K562 (cell line): ENCODE results near the gene GSK3B. TPM values are rescaled to one million over a fixed set of nuclear protein-coding genes. Genes with fewer than 3 reads are reported as not detected.

Experiments used
- ATAC-seq: fragments of 200-7000 bp; cut with Tn5 transposase; 3 replicates; pipeline ENCODE4 v1.9.1; 2020; ENCODE audit warnings: moderate library complexity
- BruUV-seq: library from RNA; stranded (reverse); fragments of 400-500 nt; replicated peaks from 2 replicates; lab custom pipeline; 2021; lab: Mats Ljungman, UMichigan
- CTCF ChIA-PET: fragments of 300-600 bp; formaldehyde crosslinking; extraction: SDS; loops from one replicate; lab custom pipeline; 2021; ENCODE audit warnings: low intra/inter-chr PET ratio; lab: Yijun Ruan, JAX
- POLR2A ChIA-PET: fragments of 300-600, 350-650 bp; sonication (Branson Sonifier 250); formaldehyde crosslinking; extraction: SDS; loops from one replicate; lab custom pipeline; 2021; ENCODE audit warnings: antibody characterized with exemption, inconsistent platforms; lab: Yijun Ruan, JAX
- DNase-seq, 4 experiments: peaks; one replicate each; pipeline versions ENCODE4 v3.0.0 to v3.0.0-alpha.2; 2011 to 2018; ENCODE audit warnings: low spot score in 3 of 4, mixed read lengths in 3 of 4; ENCODE audit errors: extremely low read depth in 1 of 4
- FAIRE-seq: peaks from 2 replicates; lab custom pipeline; 2011; peaks lifted over from hg19 to GRCh38; lab: Jason Lieb, UNC
- H2AFZ ChIP-seq: 2 replicates; pipeline ENCODE4 v1.6.0; 2011; ENCODE audit warnings: low read depth, low read length, control low read depth, inconsistent platforms
- H3K27ac ChIP-seq: fragments of 200-600 bp; 3 replicates; pipeline ENCODE4 v1.8.0; 2011; ENCODE audit warnings: low read depth, mild to moderate bottlenecking, control low read depth, inconsistent platforms, low read length, moderate library complexity, mixed read lengths; ENCODE audit errors: extremely low read depth
- H3K27me3 ChIP-seq, 2 experiments: fragments of 300-600 bp in 1 of 2; 2 replicates in 1 of 2; 3 replicates in 1 of 2; pipeline versions ENCODE4 v1.6.0 to v1.8.0; 2011; ENCODE audit warnings: inconsistent platforms in 2 of 2, low read length in 2 of 2, mild to moderate bottlenecking in 1 of 2, mixed read lengths in 1 of 2, moderate library complexity in 1 of 2; ENCODE audit not compliant: control insufficient read depth in 2 of 2, insufficient read depth in 2 of 2
- H3K36me3 ChIP-seq: fragments of 300-600 bp; 3 replicates; pipeline ENCODE4 v1.8.0; 2011; ENCODE audit warnings: mild to moderate bottlenecking, low read length, inconsistent platforms; ENCODE audit not compliant: control insufficient read depth, insufficient read depth
- H3K4me1 ChIP-seq, 2 experiments: fragments of 200-600 bp in 1 of 2; replicated peaks in 1 of 2; 2 replicates in 1 of 2; 3 replicates in 1 of 2; pipeline versions ENCODE4 v1.5.1 to v1.8.0; 2011; ENCODE audit warnings: inconsistent platforms in 2 of 2, low read length in 2 of 2, mild to moderate bottlenecking in 1 of 2, mixed read lengths in 1 of 2, moderate library complexity in 1 of 2; ENCODE audit not compliant: control insufficient read depth in 2 of 2, insufficient read depth in 2 of 2
- H3K4me2 ChIP-seq: 2 replicates; pipeline ENCODE4 v1.6.1; 2011; ENCODE audit warnings: low read length, control low read depth, inconsistent platforms, mixed read lengths; ENCODE audit not compliant: insufficient read depth
- H3K4me3 ChIP-seq: fragments of 200-600 bp; sonication (generic), shearing (Covaris generic); 2 replicates; pipeline ENCODE4 v1.5.1; 2016; ENCODE audit warnings: control low read depth, inconsistent platforms
- H3K79me2 ChIP-seq: fragments of 200-600 bp; 3 replicates; pipeline ENCODE4 v1.8.0; 2011; ENCODE audit warnings: low read length, inconsistent platforms; ENCODE audit not compliant: control insufficient read depth, insufficient read depth
- H3K9ac ChIP-seq, 2 experiments: 2 replicates each; pipeline versions ENCODE4 v1.6.0 to v1.6.1; 2011; ENCODE audit warnings: low read depth in 2 of 2, low read length in 2 of 2, control low read depth in 1 of 2, inconsistent platforms in 1 of 2, mild to moderate bottlenecking in 1 of 2, mixed read lengths in 1 of 2; ENCODE audit not compliant: insufficient read depth in 1 of 2
- H3K9me1 ChIP-seq: one replicate; pipeline ENCODE4 v1.6.0; 2011; ENCODE audit warnings: inconsistent platforms, mild to moderate bottlenecking, low read length, moderate library complexity; ENCODE audit not compliant: control insufficient read depth, insufficient read depth
- H3K9me3 ChIP-seq: replicated peaks from 2 replicates; pipeline ENCODE4 v1.5.1; 2011; ENCODE audit warnings: low read depth, low read length, inconsistent platforms; ENCODE audit not compliant: control insufficient read depth, insufficient read depth
- H4K20me1 ChIP-seq: replicated peaks from 2 replicates; pipeline ENCODE4 v1.6.1; 2011; ENCODE audit warnings: low read length, inconsistent platforms, mixed read lengths; ENCODE audit not compliant: control insufficient read depth, insufficient read depth
- CCNT2 ChIP-seq: IDR thresholded peaks from 2 replicates; pipeline ENCODE4 v1.6.1; 2011; ENCODE audit warnings: borderline replicate concordance, low read depth, mild to moderate bottlenecking, moderate library complexity, mixed read lengths, low read length; ENCODE audit not compliant: insufficient read length; ENCODE audit errors: extremely low read depth
- GATA2 ChIP-seq: sonication (generic); formaldehyde crosslinking; IDR thresholded peaks from 2 replicates; pipeline ENCODE4 v1.4.0; 2020; ENCODE audit warnings: mild to moderate bottlenecking, missing genetic modification reagents
- KAT7 ChIP-seq: sonication (generic); formaldehyde crosslinking; IDR thresholded peaks from 2 replicates; pipeline ENCODE4 v1.8.0; 2022; ENCODE audit warnings: missing genetic modification reagents, mild to moderate bottlenecking, borderline replicate concordance
- KHSRP ChIP-seq: fragments of 450-650 bp; IDR thresholded peaks from 2 replicates; pipeline ENCODE4 v1.6.1; 2017
- KLF6 ChIP-seq: fragments of 250-450 bp; sonication (Bioruptor Pico); IDR thresholded peaks from 2 replicates; pipeline ENCODE4 v1.4.0; 2020; ENCODE audit warnings: mild to moderate bottlenecking, moderate library complexity, borderline replicate concordance
- MYNN ChIP-seq, 2 experiments: sonication (generic); formaldehyde crosslinking in 1 of 2; IDR thresholded peaks; 2 replicates each; pipeline versions ENCODE4 v1.5.0 to v1.6.1; 2016 to 2020; ENCODE audit warnings: antibody characterized with exemption in 1 of 2, missing genetic modification reagents in 1 of 2
- PHTF2 ChIP-seq: fragments of 250-450 bp; sonication (Bioruptor Pico); IDR thresholded peaks from 2 replicates; pipeline ENCODE4 v1.5.0; 2021; ENCODE audit warnings: mild to moderate bottlenecking
- POLR2B ChIP-seq: fragments of 450-650 bp; IDR thresholded peaks from 2 replicates; pipeline ENCODE4 v1.6.1; 2018; ENCODE audit warnings: low read depth; ENCODE audit not compliant: partially characterized antibody
- SMARCA4 ChIP-seq: fragments of 450-650 bp; IDR thresholded peaks from 2 replicates; pipeline ENCODE4 v1.6.1; 2016
- WHSC1 ChIP-seq: IDR thresholded peaks from one replicate; pipeline ENCODE4 v1.6.1; 2012; ENCODE audit warnings: low read length, control low read depth, inconsistent platforms
- ZC3H8 ChIP-seq: fragments of 450-650 bp; IDR thresholded peaks from 2 replicates; pipeline ENCODE4 v1.6.1; 2017
- ZNF274 ChIP-seq: IDR thresholded peaks from 2 replicates; pipeline ENCODE4 v1.6.1; 2011; ENCODE audit warnings: low read depth, mild to moderate bottlenecking, low read length, moderate library complexity, borderline replicate concordance
- ZNF699 ChIP-seq: fragments of 250-450 bp; sonication (Bioruptor Pico); IDR thresholded peaks from 2 replicates; pipeline ENCODE4 v1.8.0; 2021; ENCODE audit warnings: mild to moderate bottlenecking, moderate library complexity; ENCODE audit not compliant: insufficient replicate concordance
- WGBS: fragments of 100-300 bp; shearing (Covaris generic); methylation state at CpG from one replicate; pipeline ENCODE4 v1.1.6; 2016; ENCODE audit warnings: low coverage, mixed read lengths; ENCODE audit not compliant: insufficient coverage; ENCODE audit errors: missing lambda C conversion rate; 5-methylcytosine and 5-hydroxymethylcytosine counted together
- in situ Hi-C: fragments of 300-500 bp; cut with MboI; formaldehyde crosslinking; loops from 4 replicates; pipeline ENCODE4 v1.15.0; 2018; ENCODE audit warnings: inconsistent platforms, mixed read lengths
- intact Hi-C: fragments of 100-400 bp; cut with micrococcal nuclease; formaldehyde crosslinking; loops from 2 replicates; pipeline ENCODE4 v1.14.2; 2022
- polyA plus RNA-seq, 8 experiments: library from polyadenylated mRNA; depleted of rRNA in 4 of 8; stranded (reverse) in 5 of 8; unstranded in 3 of 8; fragments of >200 nt; fragmentation: Nextera tagmentation in 2 of 8; fragmentation: Illumina TruSeq in 1 of 8; extraction: Ambion mirVana in 2 of 8; extraction: Trizol in 1 of 8; gene quantifications; 2 replicates each; pipeline versions ENCODE4 v1.2.1 to v1.2.3, GENCODE V29; 2011 to 2014; ENCODE audit warnings: inconsistent platforms in 1 of 8, missing spikeins in 1 of 8
- total RNA-seq, 7 experiments: library from RNA; depleted of rRNA in 6 of 7; stranded (reverse); fragments of >200 nt in 6 of 7; fragmentation: Illumina TruSeq in 2 of 7; extraction: Trizol in 2 of 7; gene quantifications; 2 replicates each; pipeline versions ENCODE4 v1.2.1 to v1.2.3, GENCODE V29; 2011 to 2021; ENCODE audit warnings: low replicate concordance in 1 of 7
- TF ChIP-seq, protein P1 (sequence below): fragments of 450-650 bp; formaldehyde crosslinking; IDR thresholded peaks from 2 replicates; pipeline ENCODE4 v1.4.0; 2020; ENCODE audit warnings: mild to moderate bottlenecking, moderate library complexity
- TF ChIP-seq, protein P2 (sequence below): sonication (generic); formaldehyde crosslinking; IDR thresholded peaks from 2 replicates; pipeline ENCODE4 v1.8.1; 2022; ENCODE audit warnings: missing genetic modification reagents
- TF ChIP-seq, protein P3 (sequence below), 2 experiments: fragments of 450-650 bp in 1 of 2; IDR thresholded peaks; 2 replicates each; pipeline ENCODE4 v1.6.1; 2011 to 2017; ENCODE audit warnings: low read depth in 2 of 2, antibody characterized with exemption in 1 of 2, borderline replicate concordance in 1 of 2, low read length in 1 of 2, mild to moderate bottlenecking in 1 of 2, mixed read lengths in 1 of 2; ENCODE audit not compliant: control insufficient read depth in 1 of 2

The GSK3B gene
- total and polyA plus RNA-seq, 9 of the 15 experiments (the other 6 are each of a cell fraction or from before 2014, with no cell fraction given): 4.7 to 25.0 (median 18.7) TPM

DNA sequence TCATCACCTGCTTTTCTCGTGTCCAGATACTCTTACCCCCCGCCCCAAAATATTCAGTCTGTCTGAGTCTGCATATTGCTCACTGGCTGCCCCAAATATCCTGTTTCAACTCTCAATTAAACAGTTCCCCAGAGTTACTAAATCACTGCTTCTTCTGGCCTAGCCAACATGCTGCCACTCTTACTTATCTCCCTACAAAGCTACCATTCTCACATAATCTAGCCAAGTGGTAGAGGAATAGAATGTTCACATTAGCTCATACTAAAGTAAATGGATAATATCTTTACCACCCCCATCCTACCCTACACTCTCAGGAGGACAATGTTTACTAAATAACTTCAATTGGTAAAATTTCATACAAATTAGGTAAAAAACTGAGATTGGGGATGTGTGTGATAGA lies 234.5 kb downstream of the GSK3B start:
- Histone ChIP-seq H3K4me1 (no peaks in the 10 kb centered on the region), H3K9ac (no peak overlapping the region), H3K36me3 (peaks cover 15% of the 10 kb centered on the region), H3K9me1 (no peaks in the 10 kb centered on the region), H3K27ac (no peak overlapping the region), H2AFZ (no peak overlapping the region), H3K79me2 (no peaks in the 10 kb centered on the region), H4K20me1 (no peaks in the 10 kb centered on the region), H3K4me2 (no peak overlapping the region), H3K9me3 (no peaks in the 10 kb centered on the region), H3K4me3 (no peak overlapping the region), H3K27me3 (no peaks in the 10 kb centered on the region)
- ChIA-PET POLR2A (no interaction called here), CTCF (no interaction called here)
- TF ChIP-seq PHTF2 (CRISPR knock-in tag) (no peak), ZC3H8 (no peak), KHSRP (no peak), ZNF699 (CRISPR knock-in tag) (no peak), KLF6 (no peak), KAT7 (CRISPR knock-in tag) (no peak), WHSC1 (no peak), CCNT2 (no peak), ZNF274 (no peak), MYNN (IDR thresholded peaks at IDR 0.05) (no peak), MYNN (CRISPR knock-in tag; IDR thresholded peaks at IDR 0.05) (no peak), SMARCA4 (no peak), GATA2 (CRISPR knock-in tag) (no peak), POLR2B (no peak)
- TF ChIP-seq, protein P1, sequence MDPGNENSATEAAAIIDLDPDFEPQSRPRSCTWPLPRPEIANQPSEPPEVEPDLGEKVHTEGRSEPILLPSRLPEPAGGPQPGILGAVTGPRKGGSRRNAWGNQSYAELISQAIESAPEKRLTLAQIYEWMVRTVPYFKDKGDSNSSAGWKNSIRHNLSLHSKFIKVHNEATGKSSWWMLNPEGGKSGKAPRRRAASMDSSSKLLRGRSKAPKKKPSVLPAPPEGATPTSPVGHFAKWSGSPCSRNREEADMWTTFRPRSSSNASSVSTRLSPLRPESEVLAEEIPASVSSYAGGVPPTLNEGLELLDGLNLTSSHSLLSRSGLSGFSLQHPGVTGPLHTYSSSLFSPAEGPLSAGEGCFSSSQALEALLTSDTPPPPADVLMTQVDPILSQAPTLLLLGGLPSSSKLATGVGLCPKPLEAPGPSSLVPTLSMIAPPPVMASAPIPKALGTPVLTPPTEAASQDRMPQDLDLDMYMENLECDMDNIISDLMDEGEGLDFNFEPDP: no peak
- TF ChIP-seq, protein P2, sequence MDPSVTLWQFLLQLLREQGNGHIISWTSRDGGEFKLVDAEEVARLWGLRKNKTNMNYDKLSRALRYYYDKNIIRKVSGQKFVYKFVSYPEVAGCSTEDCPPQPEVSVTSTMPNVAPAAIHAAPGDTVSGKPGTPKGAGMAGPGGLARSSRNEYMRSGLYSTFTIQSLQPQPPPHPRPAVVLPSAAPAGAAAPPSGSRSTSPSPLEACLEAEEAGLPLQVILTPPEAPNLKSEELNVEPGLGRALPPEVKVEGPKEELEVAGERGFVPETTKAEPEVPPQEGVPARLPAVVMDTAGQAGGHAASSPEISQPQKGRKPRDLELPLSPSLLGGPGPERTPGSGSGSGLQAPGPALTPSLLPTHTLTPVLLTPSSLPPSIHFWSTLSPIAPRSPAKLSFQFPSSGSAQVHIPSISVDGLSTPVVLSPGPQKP (CRISPR knock-in tag): no peak
- TF ChIP-seq, protein P3, sequence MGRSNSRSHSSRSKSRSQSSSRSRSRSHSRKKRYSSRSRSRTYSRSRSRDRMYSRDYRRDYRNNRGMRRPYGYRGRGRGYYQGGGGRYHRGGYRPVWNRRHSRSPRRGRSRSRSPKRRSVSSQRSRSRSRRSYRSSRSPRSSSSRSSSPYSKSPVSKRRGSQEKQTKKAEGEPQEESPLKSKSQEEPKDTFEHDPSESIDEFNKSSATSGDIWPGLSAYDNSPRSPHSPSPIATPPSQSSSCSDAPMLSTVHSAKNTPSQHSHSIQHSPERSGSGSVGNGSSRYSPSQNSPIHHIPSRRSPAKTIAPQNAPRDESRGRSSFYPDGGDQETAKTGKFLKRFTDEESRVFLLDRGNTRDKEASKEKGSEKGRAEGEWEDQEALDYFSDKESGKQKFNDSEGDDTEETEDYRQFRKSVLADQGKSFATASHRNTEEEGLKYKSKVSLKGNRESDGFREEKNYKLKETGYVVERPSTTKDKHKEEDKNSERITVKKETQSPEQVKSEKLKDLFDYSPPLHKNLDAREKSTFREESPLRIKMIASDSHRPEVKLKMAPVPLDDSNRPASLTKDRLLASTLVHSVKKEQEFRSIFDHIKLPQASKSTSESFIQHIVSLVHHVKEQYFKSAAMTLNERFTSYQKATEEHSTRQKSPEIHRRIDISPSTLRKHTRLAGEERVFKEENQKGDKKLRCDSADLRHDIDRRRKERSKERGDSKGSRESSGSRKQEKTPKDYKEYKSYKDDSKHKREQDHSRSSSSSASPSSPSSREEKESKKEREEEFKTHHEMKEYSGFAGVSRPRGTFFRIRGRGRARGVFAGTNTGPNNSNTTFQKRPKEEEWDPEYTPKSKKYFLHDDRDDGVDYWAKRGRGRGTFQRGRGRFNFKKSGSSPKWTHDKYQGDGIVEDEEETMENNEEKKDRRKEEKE (IDR thresholded peaks at IDR 0.05; ENCODE audit: borderline replicate concordance in 1 of 2, control insufficient read depth in 1 of 2, low read depth in 2 of 2, low read length in 1 of 2): no peak
- no TSS peak for BruUV-seq
- DNase-seq (no peak), FAIRE-seq (no peak), ATAC-seq (no peak)
- WGBS: 90% methylated on average over 2 of the region's 2 CpGs
- intact Hi-C loops: no loop called here
- in situ Hi-C loops: no loop called here
